K562 treated with DMSO at 1 percent for 24 hours (cell line): ENCODE measurements around the gene PLCG2. TPM values are rescaled to one million over a fixed set of nuclear protein-coding genes. Genes with fewer than 3 reads are reported as not detected.

Experiments
- total RNA-seq: library from RNA; unstranded; fragments of 300-600 nt; gene quantifications from 2 replicates; pipeline ENCODE4 v1.2.3, GENCODE V29; 2022; ENCODE audit warnings: low read depth; ENCODE audit not compliant: insufficient read depth

PLCG2 gene
- 8.0 and 10.6 TPM in 2 replicates for total RNA-seq

GRCh38 chr16:81778861-81779535 lies at the start of gene PLCG2:
Gene PLCG2 (plus strand): TSS chr16:81779291. CDS start chr16:81785990, 6,699 bp downstream.

GRCh38 chr16:82011199-82011641 lies 232.1 kb downstream of the PLCG2 start, which contains the start of gene SDR42E1:
Gene SDR42E1 (minus strand): TSS chr16:82011470. CDS start chr16:82000858, 10,612 bp downstream.

Other genes with a start within 250 kb of the PLCG2 start
- gene SDR42E1, start 232.2 kb downstream of the PLCG2 start, total RNA-seq = 1.8 and 2.1 TPM in 2 replicates